HCT116 (cell line): ENCODE results near the gene NXT1. TPM values are rescaled to one million over a fixed set of nuclear protein-coding genes. Genes with fewer than 3 reads are reported as not detected.

Source experiments
- ATF3 ChIP-seq: IDR thresholded peaks from 2 replicates; pipeline ENCODE4 v1.6.1; 2012
- CBX3 ChIP-seq: IDR thresholded peaks from 2 replicates; pipeline ENCODE4 v1.6.1; 2012; ENCODE audit warnings: low read depth
- CEBPB ChIP-seq: IDR thresholded peaks from 2 replicates; pipeline ENCODE4 v1.6.1; 2012; ENCODE audit warnings: low read depth
- ELF1 ChIP-seq: IDR thresholded peaks from 2 replicates; pipeline ENCODE4 v1.6.1; 2012; ENCODE audit warnings: low read depth, borderline replicate concordance
- EZH2 ChIP-seq: fragments of 200-600 bp; sonication (generic); IDR thresholded peaks from 2 replicates; pipeline ENCODE4 v1.6.1; 2017; ENCODE audit warnings: antibody characterized with exemption, mixed run types
- EZH2phosphoT487 ChIP-seq: fragments of 200-600 bp; IDR thresholded peaks from 2 replicates; pipeline ENCODE4 v1.6.1; 2018; ENCODE audit warnings: antibody characterized with exemption, borderline replicate concordance
- FOSL1 ChIP-seq: IDR thresholded peaks from 2 replicates; pipeline ENCODE4 v1.6.1; 2012; ENCODE audit warnings: low read depth
- JUND ChIP-seq: IDR thresholded peaks from 2 replicates; pipeline ENCODE4 v1.6.1; 2012
- MAX ChIP-seq: IDR thresholded peaks from 2 replicates; pipeline ENCODE4 v1.6.1; 2012
- RAD21 ChIP-seq: IDR thresholded peaks from 2 replicates; pipeline ENCODE4 v1.6.1; 2012; ENCODE audit warnings: low read depth, mild to moderate bottlenecking
- REST ChIP-seq: IDR thresholded peaks from 2 replicates; pipeline ENCODE4 v1.6.1; 2012; ENCODE audit warnings: low read depth
- SP1 ChIP-seq: IDR thresholded peaks from 2 replicates; pipeline ENCODE4 v1.6.1; 2012; ENCODE audit warnings: low read depth
- SRF ChIP-seq: IDR thresholded peaks from 2 replicates; pipeline ENCODE4 v1.6.1; 2012; ENCODE audit warnings: low read depth
- TCF7L2 ChIP-seq: IDR thresholded peaks from 2 replicates; pipeline ENCODE4 v1.7.0; 2011; ENCODE audit warnings: borderline replicate concordance, inconsistent platforms; ENCODE audit not compliant: insufficient read depth, insufficient read length; ENCODE audit errors: extremely low read depth
- YY1 ChIP-seq: IDR thresholded peaks from 2 replicates; pipeline ENCODE4 v1.6.1; 2011; ENCODE audit warnings: low read length, low read depth, moderate library complexity, mild to moderate bottlenecking; ENCODE audit not compliant: insufficient replicate concordance; ENCODE audit errors: extremely low read depth
- ZFX ChIP-seq: fragments of 450-650 bp; IDR thresholded peaks from 2 replicates; pipeline ENCODE4 v1.6.1; 2017
- total RNA-seq: library from RNA; stranded (reverse); gene quantifications from one replicate; pipeline ENCODE4 v1.2.1, GENCODE V29; 2021; ENCODE audit not compliant: unreplicated experiment

Gene NXT1
- total RNA-seq, 1 experiment from 2014 or later: 29.9 TPM

- TF ChIP-seq REST (no peak), MAX (0 out of 2 replicates have a peak, but pooled peaks have one; percentile 17), RAD21 (peak; percentile 76), EZH2 (no peak), SP1 (no peak), SRF (no peak), CEBPB (no peak), YY1 (no peak), ZFX (no peak), ELF1 (no peak), ATF3 (no peak), TCF7L2 (peak; percentile 19), CBX3 (no peak), JUND (no peak), EZH2phosphoT487 (no peak), FOSL1 (no peak)
Observed at GRCh38 chr20:23340524-23340923, 10.1 kb upstream of the NXT1 start (continued).
